GM12891 (cell line): Measurements from ENCODE around the gene KRT80.

Source experiments
- POLR2AphosphoS5 ChIP-seq: IDR thresholded peaks from 2 replicates; pipeline ENCODE4 v1.6.1; 2011; ENCODE audit warnings: low read depth, low read length, control low read depth
- SPI1 ChIP-seq: IDR thresholded peaks from 2 replicates; pipeline ENCODE4 v1.6.1; 2011; ENCODE audit warnings: low read depth, low read length, control low read depth

- TF ChIP-seq POLR2AphosphoS5 (no peak), SPI1 (no peak)
Observed at GRCh38 chr12:52233462-52234207, 41.8 kb upstream of the KRT80 start.
